GM19193 (cell line): ENCODE results near the gene EIF2B2.

Experiments used
- POLR2A ChIP-seq: IDR thresholded peaks from 4 replicates; pipeline ENCODE4 v1.6.1; 2011; ENCODE audit not compliant: insufficient read depth, insufficient read length; ENCODE audit errors: extremely low read depth

EIF2B2 gene

GRCh38 chr14:75040959-75041358 is 38.2 kb downstream of the EIF2B2 start:
- TF ChIP-seq POLR2A, result no peak

GRCh38 chr14:75041613-75042012 is 38.9 kb downstream of the EIF2B2 start:
- no peak for TF ChIP-seq POLR2A

GRCh38 chr14:75042035-75042434 is 39.3 kb downstream of the EIF2B2 start:
- TF ChIP-seq POLR2A, result no peak

- TF ChIP-seq POLR2A, result no peak
These were observed 41.6 kb downstream of the EIF2B2 start for GRCh38 chr14:75044322-75044721.

GRCh38 chr14:75044752-75045151 is 42.0 kb downstream of the EIF2B2 start:
- no peak for TF ChIP-seq POLR2A

- TF ChIP-seq POLR2A, result no peak
These were observed 43.6 kb downstream of the EIF2B2 start for GRCh38 chr14:75046275-75046674.

GRCh38 chr14:75046899-75047298 is 44.2 kb downstream of the EIF2B2 start:
- TF ChIP-seq POLR2A, result no peak

- TF ChIP-seq POLR2A, result no peak
These were observed 44.8 kb downstream of the EIF2B2 start for GRCh38 chr14:75047506-75047905.

GRCh38 chr14:75048101-75048500 is 45.4 kb downstream of the EIF2B2 start:
- TF ChIP-seq POLR2A, result no peak

GRCh38 chr14:75049136-75049535 is 46.4 kb downstream of the EIF2B2 start:
- TF ChIP-seq POLR2A, result no peak

GRCh38 chr14:75049731-75050201 is 47.0 kb downstream of the EIF2B2 start:
- no peak for TF ChIP-seq POLR2A

- TF ChIP-seq POLR2A, result peak; percentile 71
These were observed 48.3 kb downstream of the EIF2B2 start, which contains the start of gene MLH3 for GRCh38 chr14:75050852-75051555. Gene MLH3 (minus strand): TSS chr14:75051467. CDS start chr14:75049655, 1,812 bp downstream.

- TF ChIP-seq POLR2A, result no peak
These were observed 48.8 kb downstream of the EIF2B2 start for GRCh38 chr14:75051556-75051899.

- no peak for TF ChIP-seq POLR2A
These were observed 50.9 kb downstream of the EIF2B2 start for GRCh38 chr14:75053396-75054291.

GRCh38 chr14:75054421-75054820 is 51.7 kb downstream of the EIF2B2 start:
- TF ChIP-seq POLR2A, result no peak

GRCh38 chr14:75059642-75060041 is 56.9 kb downstream of the EIF2B2 start:
- TF ChIP-seq POLR2A, result no peak
